NCI-H1092 treated with DMSO at 0.1 percent for 48 hours (cell line): Measurements from ENCODE around the gene ASMTL.
"Not testable (repeated sequence)": the region's sequence is repeated elsewhere in the genome, so short reads cannot be mapped to it uniquely, and the experiment has no call there.

Source experiments
- DNase-seq: peaks from one replicate; lab custom pipeline; 2025; lab: John Stamatoyannopoulos, UW

The ASMTL gene

GRCh38 chrX:1452516-1453394, at the start of gene ASMTL:
Gene ASMTL, minus strand, starts transcription at chrX:1452909. Its CDS starts 69 bp downstream, at chrX:1452840.
- no peak for DNase-seq

GRCh38 chrX:1502241-1502640, 49.5 kb upstream of the ASMTL start:
- no peak for DNase-seq

- no peak for DNase-seq
These were observed 48.3 kb upstream of the ASMTL start for GRCh38 chrX:1500701-1501624.

GRCh38 chrX:1496076-1496475, 43.4 kb upstream of the ASMTL start:
- DNase-seq, result no peak

- DNase-seq, result no peak
These were observed 41.3 kb upstream of the ASMTL start for GRCh38 chrX:1493877-1494510.

GRCh38 chrX:1493412-1493811, 40.7 kb upstream of the ASMTL start:
- no peak for DNase-seq

- DNase-seq, result no peak
These were observed 39.8 kb upstream of the ASMTL start for GRCh38 chrX:1492421-1493012.

- no peak for DNase-seq
These were observed 39.2 kb upstream of the ASMTL start for GRCh38 chrX:1491851-1492349.

- DNase-seq, result not testable (repeated sequence)
These were observed 38.5 kb upstream of the ASMTL start for GRCh38 chrX:1491248-1491647.

GRCh38 chrX:1490723-1491122, 38.0 kb upstream of the ASMTL start:
- not testable (repeated sequence) for DNase-seq

- not testable (repeated sequence) for DNase-seq
These were observed 36.6 kb upstream of the ASMTL start for GRCh38 chrX:1489354-1489753.

GRCh38 chrX:1488745-1489144, 36.0 kb upstream of the ASMTL start:
- DNase-seq, result no peak

GRCh38 chrX:1488141-1488540, 35.4 kb upstream of the ASMTL start:
- DNase-seq, result no peak

- no peak for DNase-seq
These were observed 34.7 kb upstream of the ASMTL start for GRCh38 chrX:1487401-1487800.

GRCh38 chrX:1486749-1487361, 34.1 kb upstream of the ASMTL start:
- no peak for DNase-seq

- DNase-seq, result no peak
These were observed 33.5 kb upstream of the ASMTL start for GRCh38 chrX:1486177-1486576.

- DNase-seq, result no peak
These were observed 32.3 kb upstream of the ASMTL start for GRCh38 chrX:1485033-1485432.

- no peak for DNase-seq
These were observed 31.9 kb upstream of the ASMTL start for GRCh38 chrX:1484638-1485019.

GRCh38 chrX:1483843-1484637, 31.3 kb upstream of the ASMTL start:
- DNase-seq, result no peak

- not testable (repeated sequence) for DNase-seq
These were observed 29.8 kb upstream of the ASMTL start for GRCh38 chrX:1482530-1482928.
